T-helper 1 cell treated with Interleukin-12 subunit alpha and Interleukin-12 subunit beta and Interleukin-4 antibody, amounts not matched to agents 30 ng/mL and 1 ng/mL, for 36 hours (primary cell): Measurements from ENCODE around the gene CFAP221. TPM values are rescaled to one million over a fixed set of nuclear protein-coding genes. Genes with fewer than 3 reads are reported as not detected.

Experiments
- intact Hi-C: fragments of 100-400 bp; cut with micrococcal nuclease; formaldehyde crosslinking; loops from one replicate; pipeline ENCODE4 v1.15.1; 2024
- total RNA-seq: library from RNA; stranded (reverse); gene quantifications from 2 replicates; pipeline ENCODE4 v1.2.3, GENCODE V29; 2022

The CFAP221 gene
- total RNA-seq, 1 donor from 2014 or later, result not detected

DNA sequence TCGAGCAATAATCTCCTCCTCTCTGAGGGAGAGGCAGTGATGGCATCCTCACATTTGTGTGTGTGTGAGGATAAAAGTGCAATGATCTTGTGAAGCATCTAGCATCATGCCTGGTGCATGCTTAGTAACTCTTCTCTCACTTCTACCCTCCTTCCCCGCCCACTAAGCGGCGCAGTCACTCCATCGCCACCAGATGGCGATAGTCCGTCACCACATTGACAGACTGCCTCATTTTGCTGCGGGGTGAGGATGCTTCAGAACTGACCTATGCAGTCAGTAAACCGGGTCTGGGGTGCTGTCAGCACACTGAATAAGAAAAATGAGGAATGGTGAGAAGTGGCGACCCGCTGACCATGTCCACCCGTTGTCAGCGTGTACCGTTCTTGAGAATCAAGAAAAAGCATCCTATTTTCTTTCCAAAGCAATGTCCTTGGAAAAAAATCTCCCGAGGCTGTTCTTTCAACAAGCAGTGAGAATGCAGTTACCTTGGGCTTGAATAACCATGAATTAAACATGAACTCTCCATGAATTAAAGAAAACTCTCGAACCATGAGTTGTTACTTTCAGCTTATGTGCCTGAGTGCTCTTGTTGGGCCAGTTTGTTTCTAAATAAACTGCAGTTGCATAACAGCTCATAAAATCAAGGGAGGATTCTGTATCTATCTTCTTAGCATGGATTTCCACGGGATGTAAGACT is 97.5 kb downstream of the CFAP221 start:
- intact Hi-C loops, result loop anchor here (1.0 to 2.0 kb wide), 8 partner anchors 19 to 1039 kb away; partner anchors contain the start of gene PTPN4

DNA sequence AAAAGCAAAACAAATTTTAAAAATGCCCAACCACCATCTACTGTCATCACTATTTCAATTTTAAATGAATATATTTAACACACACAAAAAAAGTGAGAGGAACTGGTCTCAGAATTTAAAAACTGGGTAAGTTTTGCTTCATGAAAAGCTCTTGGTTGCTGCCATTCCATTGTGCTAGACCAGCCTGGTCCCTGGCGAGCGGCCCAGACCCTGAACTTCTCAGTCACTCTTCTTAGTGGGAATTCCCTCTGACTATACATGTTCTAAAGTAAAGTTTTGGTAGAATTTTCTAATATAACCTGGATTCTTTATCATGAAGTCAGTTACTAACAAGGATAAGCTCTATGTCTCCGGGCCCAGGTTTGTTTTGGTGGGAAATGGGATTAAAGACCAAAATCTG is 99.9 kb downstream of the CFAP221 start:
- intact Hi-C loops, result no loop called here

DNA sequence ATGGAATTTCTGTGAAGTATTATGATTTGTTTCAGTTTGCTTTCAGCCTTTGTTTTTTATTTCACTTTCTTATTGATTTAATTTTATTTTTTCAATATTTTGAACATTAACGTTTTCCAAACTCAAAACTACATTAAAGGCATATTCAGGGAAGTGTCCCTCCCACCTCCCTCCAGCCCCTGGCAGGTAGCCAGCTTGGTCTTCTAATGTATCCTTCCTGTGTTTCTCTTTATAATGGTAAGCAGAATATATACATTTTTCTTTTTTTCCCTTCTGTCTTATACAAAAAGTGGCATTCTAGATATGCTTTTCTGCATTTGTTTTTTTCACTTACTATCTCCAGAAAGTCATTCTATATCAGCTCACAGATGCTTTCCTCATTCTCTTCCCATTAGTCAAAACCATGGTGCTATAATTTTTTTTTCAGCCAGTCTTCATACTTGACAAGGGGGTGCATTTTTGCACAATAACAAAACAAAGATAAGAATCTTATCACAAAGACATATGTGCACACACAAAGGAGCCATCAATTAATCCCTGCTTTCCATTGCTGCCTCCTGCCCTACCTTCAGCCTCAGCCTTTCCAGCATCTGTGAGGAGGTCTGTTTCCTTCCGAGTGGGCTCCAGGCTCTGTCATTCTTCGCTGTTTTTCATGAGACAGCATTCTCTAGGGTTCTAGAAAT is 101.1 kb downstream of the CFAP221 start:
- intact Hi-C loops, result no loop called here

DNA sequence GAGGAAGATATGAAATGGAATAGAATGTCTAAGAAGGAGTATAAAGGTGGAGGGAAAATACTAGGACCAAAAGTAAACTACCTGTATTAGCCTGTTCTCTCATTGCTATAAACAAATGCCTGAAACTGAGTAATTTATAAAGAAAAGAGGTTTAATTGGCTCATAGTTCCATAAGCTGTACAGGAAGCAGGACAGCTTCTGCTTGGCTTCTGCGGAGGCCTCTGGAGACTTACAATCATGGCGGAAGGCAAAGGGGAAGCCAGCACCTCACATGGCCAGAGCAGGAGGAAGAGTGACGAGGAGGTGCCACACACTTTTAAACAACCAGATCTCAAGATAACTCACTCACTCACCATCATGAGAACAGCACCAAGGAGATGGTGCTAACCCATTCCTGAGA is 101.9 kb downstream of the CFAP221 start:
- intact Hi-C loops, result no loop called here

DNA sequence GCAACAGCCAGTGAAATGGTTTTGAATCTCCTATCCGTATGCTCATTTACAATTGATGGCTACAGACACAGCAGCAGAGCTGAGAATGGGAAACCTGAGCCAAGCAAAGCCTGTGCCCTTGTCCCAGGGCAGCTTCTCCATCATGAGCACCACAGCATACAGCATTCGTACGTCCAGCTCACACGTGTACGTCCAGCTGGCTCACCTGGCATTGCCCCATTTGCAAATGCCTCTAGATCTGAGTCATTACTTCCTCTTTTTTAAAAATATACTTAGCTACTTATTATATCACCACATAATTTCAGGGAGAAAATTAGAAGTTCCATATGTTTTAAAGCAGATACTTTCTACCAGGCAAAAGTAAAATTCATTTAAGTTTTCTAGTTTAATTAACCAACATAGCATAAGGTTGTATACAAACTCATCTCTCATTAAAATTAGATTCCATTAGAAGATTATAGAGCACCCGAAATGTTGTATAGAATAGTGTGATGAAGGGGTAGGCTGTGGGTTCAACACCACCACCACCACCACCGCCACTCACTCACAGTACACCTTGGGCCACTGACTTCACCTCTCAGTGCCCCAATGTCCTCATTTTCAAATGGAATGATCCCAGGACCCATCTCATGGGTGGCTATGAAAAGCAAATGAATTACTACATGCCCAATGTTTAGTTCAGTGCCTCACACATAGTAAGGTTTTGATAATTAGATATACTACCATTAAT is 103.4 kb downstream of the CFAP221 start:
- intact Hi-C loops, result no loop called here

DNA sequence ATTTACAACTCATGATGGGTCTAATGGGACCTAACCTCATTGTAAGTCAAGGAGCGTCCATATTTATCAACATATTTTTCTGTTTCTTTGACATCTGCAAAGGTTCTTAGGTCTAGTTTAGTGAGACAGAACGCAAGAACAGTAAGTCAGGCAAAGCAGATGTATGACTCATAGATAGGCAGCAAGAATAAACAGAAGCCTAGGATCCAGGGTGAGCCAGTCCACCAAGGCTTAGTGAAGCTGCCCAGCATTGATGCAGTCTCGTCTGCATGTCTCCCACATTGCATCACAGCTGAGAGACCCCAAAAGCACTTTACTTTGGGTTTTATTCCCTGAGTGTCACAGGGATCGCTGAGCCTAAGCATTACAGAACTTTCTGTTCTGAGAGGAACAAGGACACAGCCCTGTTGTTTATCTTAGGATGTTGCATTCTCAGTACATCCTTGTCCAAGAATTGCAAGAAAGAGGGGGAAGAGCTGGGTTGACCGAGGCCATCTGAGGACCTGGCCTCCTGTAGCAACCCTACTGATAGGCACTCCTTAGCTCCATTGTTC is 105.2 kb downstream of the CFAP221 start:
- intact Hi-C loops, result no loop called here

DNA sequence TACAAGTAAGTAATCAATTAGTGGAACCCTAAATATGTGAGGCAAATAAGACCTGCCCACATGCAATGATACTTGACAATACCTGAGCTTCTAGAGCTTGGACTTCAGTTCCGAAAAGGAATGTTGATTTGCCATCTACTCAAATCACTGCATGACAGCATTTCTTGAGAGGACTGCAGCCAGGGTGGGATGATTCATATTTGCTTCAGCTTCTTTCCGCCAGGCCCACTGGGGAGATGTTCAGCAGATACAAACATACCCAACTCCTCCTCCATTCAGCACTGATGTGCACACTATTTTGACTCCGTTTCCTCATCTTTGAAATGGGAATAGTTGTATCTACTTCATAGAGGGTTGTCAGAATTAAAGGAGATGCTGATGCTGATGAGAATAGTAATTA is 106.0 kb downstream of the CFAP221 start:
- intact Hi-C loops, result no loop called here

DNA sequence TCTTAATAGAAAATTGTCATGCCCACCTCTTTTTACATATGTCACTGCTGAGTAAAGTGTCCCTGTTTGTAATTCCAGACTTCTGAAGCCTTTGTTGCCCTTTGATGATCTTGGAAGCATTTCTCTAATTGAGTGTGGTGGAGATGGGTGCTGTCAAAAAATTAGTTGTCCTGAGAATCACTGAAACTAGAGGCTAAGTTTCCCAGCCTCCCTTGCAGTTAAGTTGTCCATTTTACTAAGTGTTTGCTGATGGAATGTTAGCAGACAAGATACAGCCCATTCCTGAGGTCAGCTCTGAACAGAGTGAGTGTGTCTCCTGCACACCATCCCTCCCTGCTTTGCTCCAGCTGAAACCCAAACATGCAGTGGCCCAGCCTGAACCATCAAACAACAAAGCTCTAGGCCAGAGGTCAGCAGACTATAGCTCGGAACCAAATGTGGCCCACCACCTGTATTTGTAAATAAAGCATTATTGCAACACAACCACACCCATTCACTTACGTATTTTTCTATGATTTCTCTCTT is 106.7 kb downstream of the CFAP221 start:
- intact Hi-C loops, result no loop called here

DNA sequence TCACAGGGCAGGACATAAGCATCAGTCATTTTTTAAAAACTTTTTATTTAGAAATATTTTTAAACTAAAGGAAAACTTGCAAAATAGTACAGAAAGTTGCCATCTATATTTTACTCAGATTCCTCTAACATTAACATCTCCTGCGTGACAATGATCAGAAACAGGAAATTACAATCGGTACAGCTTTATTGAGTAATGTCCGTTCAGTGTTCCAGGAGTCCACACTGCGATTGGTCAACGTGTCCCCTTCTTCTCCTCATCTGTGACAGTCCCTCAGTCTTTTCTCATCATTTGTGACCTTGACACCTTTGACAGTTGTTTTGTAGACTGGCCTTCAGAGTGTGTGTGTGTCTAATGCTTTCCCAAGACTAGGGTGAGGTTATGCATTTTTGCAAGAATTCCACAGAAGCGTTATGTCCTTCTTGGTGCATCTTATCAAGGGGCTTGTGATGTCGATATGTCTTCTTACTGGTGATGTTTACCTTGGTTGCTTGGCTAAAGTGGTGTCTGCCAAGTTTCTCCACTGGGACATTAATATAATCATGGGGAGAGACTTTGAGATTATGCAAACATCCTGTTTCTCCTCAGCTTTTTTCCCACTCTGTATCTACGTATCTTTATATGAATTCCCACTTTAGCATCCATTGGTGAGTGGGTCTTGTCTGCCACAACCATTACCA is 113.4 kb downstream of the CFAP221 start:
- intact Hi-C loops, result no loop called here

DNA sequence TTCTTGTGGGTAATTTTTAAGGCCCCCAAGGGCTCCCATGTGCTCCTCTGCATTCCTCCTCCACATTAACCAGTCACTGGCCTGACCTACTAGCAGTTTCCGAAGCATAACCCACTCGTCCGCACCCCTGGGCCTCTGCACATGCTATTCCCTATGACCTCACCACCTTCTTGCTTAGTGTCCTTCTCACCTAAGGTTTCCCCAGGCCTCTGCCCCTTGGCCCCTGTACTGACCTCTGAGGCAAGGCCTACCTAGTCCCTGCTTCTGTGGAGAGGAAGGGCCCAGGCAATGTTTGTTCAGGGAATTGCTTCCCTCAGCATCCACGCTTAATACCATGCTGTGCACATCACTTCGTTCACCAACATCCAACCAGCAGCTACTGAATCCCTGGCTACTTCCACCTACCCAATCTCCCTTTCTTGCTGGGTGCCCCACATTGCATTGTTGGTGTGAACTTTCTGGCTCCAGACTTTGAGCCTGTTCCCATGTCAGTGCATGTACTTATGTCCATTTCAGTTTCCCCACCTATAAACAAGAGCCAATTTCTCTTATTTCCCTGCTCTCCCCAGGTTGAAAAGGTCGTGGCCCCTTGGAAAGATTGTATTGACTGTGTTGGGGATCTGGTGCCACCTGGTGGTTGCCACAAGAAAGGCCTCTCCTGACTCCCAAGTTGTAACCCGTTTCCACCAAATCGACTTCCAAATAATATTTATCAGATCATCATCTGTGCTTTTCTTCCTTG is 115.5 kb downstream of the CFAP221 start:
- intact Hi-C loops, result loop anchor here (1.0 to 2.0 kb wide), 3 partner anchors 18 to 253 kb away; no protein-coding TSS in a partner anchor

DNA sequence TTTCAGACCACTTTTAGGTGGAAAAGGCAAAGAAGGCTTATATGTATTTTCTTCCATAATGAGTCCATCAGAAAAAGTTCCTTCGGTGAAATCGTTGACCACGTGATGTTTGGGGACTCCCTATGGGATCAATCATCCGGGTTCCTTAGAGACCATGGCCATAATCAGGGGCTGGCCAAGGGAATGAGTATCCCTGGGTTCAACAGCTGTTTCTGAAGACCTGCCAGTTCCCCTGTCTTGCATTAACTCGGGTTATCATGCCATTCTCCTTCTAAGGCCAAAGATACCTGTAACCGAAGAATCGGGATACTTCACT is 116.1 kb downstream of the CFAP221 start:
- intact Hi-C loops, result loop anchor here (1.0 to 2.0 kb wide), 3 partner anchors 19 to 254 kb away; no protein-coding TSS in a partner anchor

DNA sequence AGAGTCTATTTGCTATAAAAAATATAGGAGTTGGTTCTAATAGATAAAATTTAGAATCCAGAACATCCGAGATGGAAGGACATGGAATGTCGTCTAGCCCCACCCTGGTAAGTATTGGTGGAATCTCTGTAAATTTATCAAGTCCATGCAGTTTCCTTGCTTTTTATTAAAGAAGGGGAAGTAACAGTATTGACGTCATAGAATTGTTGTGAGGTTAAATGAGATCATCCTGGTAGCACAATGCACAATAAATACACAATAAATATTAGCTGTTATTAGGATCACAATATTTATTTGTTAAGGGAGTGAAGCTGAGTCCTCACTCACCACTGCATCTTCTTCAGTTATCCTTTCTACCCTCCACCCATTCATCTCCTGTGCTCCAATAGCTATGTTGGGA is 118.0 kb downstream of the CFAP221 start:
- intact Hi-C loops, result no loop called here

DNA sequence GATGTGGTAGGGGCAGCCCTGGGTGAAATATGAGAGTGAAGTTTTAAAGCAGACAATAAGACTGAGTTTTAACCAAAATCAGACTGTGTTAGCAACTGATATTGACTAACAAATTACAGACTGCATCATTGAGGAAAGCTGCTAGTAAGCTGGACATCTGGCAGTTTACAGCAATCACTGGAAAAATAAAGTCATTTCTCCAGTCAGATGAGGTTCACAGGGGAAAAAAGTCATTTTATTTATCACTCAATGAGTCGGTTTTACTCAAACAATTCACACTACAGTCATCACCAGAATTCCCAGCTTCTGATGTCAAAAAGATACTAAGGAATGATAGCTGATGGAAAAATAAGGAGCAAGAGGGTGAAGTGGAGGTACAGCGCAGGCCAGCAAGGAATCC is 124.3 kb downstream of the CFAP221 start:
- intact Hi-C loops, result no loop called here

DNA sequence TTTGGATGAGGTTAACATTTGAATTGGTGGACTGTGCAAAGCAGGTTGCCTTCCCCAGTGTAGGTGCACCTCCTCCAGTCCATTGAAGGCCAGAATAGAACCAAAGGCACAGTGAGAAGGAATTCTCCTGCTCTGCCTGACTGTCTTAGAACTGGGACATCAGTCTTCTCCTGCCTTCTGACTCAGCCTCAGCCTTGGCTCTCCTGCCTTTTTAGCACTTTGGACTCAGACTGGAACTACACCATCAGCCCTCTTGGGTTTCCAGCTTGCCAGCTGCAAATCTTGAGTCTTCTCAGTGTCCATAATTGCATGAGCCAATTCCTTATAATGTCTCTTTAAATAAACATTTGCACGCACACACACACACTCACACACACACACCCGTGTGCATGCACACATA is 126.8 kb downstream of the CFAP221 start:
- intact Hi-C loops, result loop anchor here (10.0 kb wide), 2 partner anchors 644 to 1856 kb away; partner anchors contain the start of gene DDX18

DNA sequence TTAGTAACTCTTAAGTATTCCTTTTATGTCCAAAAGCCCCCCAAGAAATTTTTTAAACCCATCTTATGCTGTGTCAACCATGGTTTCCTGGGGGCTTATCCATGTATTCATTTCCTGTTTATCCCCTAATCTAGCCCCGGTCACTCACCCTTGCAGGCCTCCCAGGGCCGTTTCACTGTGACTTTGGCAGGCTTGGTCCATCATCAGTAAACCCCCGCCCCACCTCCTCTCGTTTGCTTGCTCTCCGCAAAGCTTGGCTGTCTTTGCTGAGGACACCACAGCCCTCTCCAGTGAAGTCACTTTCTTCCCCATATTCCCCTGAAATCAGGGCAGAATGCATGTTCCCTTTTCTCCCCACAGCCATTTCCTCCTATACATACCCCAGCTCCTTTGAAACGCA is 127.5 kb downstream of the CFAP221 start:
- intact Hi-C loops, result loop anchor here (10.0 kb wide), 2 partner anchors 643 to 1857 kb away; partner anchors contain the start of gene DDX18

DNA sequence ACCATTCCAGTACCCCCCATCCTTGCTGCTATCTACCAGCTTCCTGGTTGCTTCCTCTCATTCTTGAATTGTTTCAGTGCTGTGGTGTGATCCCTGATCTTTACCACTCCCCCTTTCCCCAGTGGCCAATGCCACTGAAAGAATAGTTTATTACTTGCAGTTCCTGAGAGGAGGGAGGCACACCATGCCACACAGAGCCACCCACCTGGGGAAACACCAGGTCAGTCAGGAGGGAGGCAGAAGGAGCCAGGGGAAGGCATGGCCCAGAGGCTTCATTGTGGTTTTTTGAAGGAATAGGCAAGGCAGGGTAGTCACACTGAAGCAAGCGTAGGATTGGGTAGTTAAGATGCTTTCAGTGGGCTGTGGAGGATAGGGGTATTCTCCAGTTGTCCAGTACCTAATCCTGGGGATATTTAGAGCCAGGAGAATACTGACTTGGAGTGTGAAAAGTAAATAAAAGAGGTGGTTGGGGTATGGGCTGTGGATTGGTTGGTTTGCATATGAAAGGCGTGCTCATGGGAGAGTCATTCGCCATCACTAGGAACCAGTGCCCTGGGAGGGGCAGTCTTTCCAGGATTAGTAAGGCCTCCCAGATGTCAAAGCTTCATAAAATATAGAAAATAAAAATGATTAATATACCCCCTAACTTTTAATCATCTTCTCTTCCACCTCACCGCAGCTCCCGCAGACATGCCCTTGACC is 128.1 kb downstream of the CFAP221 start:
- intact Hi-C loops, result loop anchor here (10.0 kb wide), 2 partner anchors 642 to 1858 kb away; partner anchors contain the start of gene DDX18

DNA sequence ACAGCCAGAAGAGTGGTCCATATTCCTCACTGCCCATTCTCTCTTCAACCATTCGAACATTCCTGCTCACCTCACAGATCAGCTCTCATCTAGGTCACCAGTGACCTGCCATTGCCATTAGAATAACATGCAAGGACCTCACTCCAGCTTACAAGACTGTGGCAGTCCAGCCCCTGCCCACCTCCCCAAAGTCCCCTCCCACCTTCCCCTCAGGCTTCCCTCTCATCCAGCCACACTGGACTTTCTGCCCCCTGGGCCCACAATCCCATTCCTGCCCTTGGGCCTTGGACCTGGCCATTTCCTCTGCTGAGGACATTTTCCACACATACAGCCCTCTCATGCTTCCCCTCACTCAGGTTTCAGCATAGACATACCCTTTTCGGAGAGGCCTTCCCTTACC is 129.5 kb downstream of the CFAP221 start:
- intact Hi-C loops, result loop anchor here (10.0 kb wide), 2 partner anchors 641 to 1859 kb away; partner anchors contain the start of gene DDX18

DNA sequence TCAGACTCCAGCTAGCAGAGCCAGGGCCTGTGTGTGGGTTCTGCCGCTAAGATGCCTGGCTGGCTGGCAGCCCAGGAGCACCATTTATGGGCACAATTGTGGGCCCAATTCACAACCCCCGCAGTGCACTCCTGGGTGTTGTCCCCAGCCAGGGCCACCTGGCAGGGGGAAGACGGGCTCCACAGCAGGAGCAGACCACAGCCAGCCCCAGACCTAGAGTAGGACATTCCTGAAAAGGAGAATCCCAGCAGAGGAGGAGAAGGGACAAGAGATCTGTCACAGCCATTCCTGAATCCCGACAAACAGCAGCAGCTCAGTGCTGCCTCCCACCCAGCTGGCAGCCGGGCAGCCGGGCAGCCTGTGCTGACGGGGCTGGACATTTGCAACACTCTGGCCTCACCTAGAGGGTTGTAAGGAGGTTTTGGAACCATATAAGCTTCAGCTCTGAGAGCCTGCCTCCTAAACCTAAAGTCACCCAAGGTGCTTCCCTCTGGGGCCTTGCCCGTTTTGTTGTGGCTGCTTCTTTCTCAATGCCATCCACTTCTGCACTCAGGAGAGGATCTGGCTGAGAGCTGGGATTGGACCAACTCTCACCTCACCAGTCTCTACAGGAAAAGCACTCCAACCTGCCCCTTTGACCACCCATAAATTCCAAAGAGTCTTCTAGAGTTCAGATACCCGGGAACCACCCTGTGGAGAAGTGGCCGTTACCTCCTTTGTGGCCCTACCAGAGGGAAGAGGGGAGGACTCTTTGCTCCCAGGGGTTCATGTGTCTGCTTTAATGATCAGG is 130.7 kb downstream of the CFAP221 start:
- intact Hi-C loops, result loop anchor here (10.0 kb wide), 2 partner anchors 640 to 1860 kb away; partner anchors contain the start of gene DDX18
